HEK293 (cell line): ENCODE results near the gene IL20RA.

ENCODE experiments used
- FEZF1 ChIP-seq: fragments of 450-650 bp; formaldehyde crosslinking; IDR thresholded peaks from 2 replicates; pipeline ENCODE4 v1.5.1; 2016; ENCODE audit warnings: missing biosample characterization, missing genetic modification characterization
- GLI4 ChIP-seq: fragments of 450-650 bp; formaldehyde crosslinking; IDR thresholded peaks from 2 replicates; pipeline ENCODE4 v1.5.1; 2016; ENCODE audit warnings: missing biosample characterization, missing genetic modification characterization
- GLIS1 ChIP-seq: fragments of 450-650 bp; formaldehyde crosslinking; IDR thresholded peaks from 2 replicates; pipeline ENCODE4 v1.5.1; 2016; ENCODE audit warnings: missing biosample characterization, missing genetic modification characterization
- KLF1 ChIP-seq: fragments of 450-650 bp; formaldehyde crosslinking; IDR thresholded peaks from 2 replicates; pipeline ENCODE4 v1.5.1; 2016; ENCODE audit warnings: missing biosample characterization, missing genetic modification characterization
- MEIS1 ChIP-seq: sonication (generic); formaldehyde crosslinking; IDR thresholded peaks from 2 replicates; pipeline ENCODE4 v1.8.1; 2022; ENCODE audit warnings: missing genetic modification reagents, mild to moderate bottlenecking, borderline replicate concordance
- OSR2 ChIP-seq: fragments of 450-650 bp; formaldehyde crosslinking; IDR thresholded peaks from 2 replicates; pipeline ENCODE4 v1.5.1; 2016; ENCODE audit warnings: missing biosample characterization, missing genetic modification characterization
- REPIN1 ChIP-seq: fragments of 450-650 bp; formaldehyde crosslinking; IDR thresholded peaks from 2 replicates; pipeline ENCODE4 v1.5.1; 2017; ENCODE audit warnings: missing biosample characterization, missing genetic modification characterization, low read depth
- SP7 ChIP-seq: fragments of 450-650 bp; formaldehyde crosslinking; IDR thresholded peaks from 2 replicates; pipeline ENCODE4 v1.5.1; 2016; ENCODE audit warnings: missing biosample characterization, missing genetic modification characterization
- ZBTB17 ChIP-seq: fragments of 450-650 bp; formaldehyde crosslinking; IDR thresholded peaks from 2 replicates; pipeline ENCODE4 v1.5.1; 2016; ENCODE audit warnings: missing biosample characterization, missing genetic modification characterization
- ZBTB7A ChIP-seq: fragments of 450-650 bp; formaldehyde crosslinking; IDR thresholded peaks from 2 replicates; pipeline ENCODE4 v1.5.1; 2016; ENCODE audit warnings: low read depth, missing biosample characterization, missing genetic modification characterization
- ZEB2 ChIP-seq: fragments of 450-650 bp; formaldehyde crosslinking; IDR thresholded peaks from 2 replicates; pipeline ENCODE4 v1.5.1; 2016; ENCODE audit warnings: missing biosample characterization, missing genetic modification characterization
- ZFP41 ChIP-seq: fragments of 450-650 bp; formaldehyde crosslinking; IDR thresholded peaks from 2 replicates; pipeline ENCODE4 v1.5.1; 2016; ENCODE audit warnings: missing biosample characterization, missing genetic modification characterization, borderline replicate concordance
- ZNF121 ChIP-seq: fragments of 450-650 bp; formaldehyde crosslinking; IDR thresholded peaks from 2 replicates; pipeline ENCODE4 v1.5.1; 2016; ENCODE audit warnings: missing biosample characterization, missing genetic modification characterization
- ZNF146 ChIP-seq: fragments of 450-650 bp; formaldehyde crosslinking; IDR thresholded peaks from 2 replicates; pipeline ENCODE4 v1.5.1; 2016; ENCODE audit warnings: missing biosample characterization, missing genetic modification characterization
- ZNF169 ChIP-seq: fragments of 450-650 bp; formaldehyde crosslinking; IDR thresholded peaks from 2 replicates; pipeline ENCODE4 v1.5.1; 2016; ENCODE audit warnings: missing biosample characterization, missing genetic modification characterization
- ZNF175 ChIP-seq: fragments of 450-650 bp; formaldehyde crosslinking; IDR thresholded peaks from 2 replicates; pipeline ENCODE4 v1.5.1; 2016; ENCODE audit warnings: missing biosample characterization, missing genetic modification characterization
- ZNF184 ChIP-seq: fragments of 450-650 bp; IDR thresholded peaks from 2 replicates; pipeline ENCODE4 v1.5.1; 2018; ENCODE audit warnings: missing biosample characterization, mild to moderate bottlenecking, missing genetic modification characterization
- ZNF202 ChIP-seq: fragments of 450-650 bp; formaldehyde crosslinking; IDR thresholded peaks from 2 replicates; pipeline ENCODE4 v1.5.1; 2016; ENCODE audit warnings: missing biosample characterization, missing genetic modification characterization, borderline replicate concordance
- ZNF266 ChIP-seq: fragments of 450-650 bp; formaldehyde crosslinking; IDR thresholded peaks from 2 replicates; pipeline ENCODE4 v1.5.1; 2016; ENCODE audit warnings: missing biosample characterization, missing genetic modification characterization, low read depth
- ZNF311 ChIP-seq: fragments of 450-650 bp; formaldehyde crosslinking; IDR thresholded peaks from 2 replicates; pipeline ENCODE4 v1.5.1; 2017; ENCODE audit warnings: missing biosample characterization, missing genetic modification characterization, borderline replicate concordance
- ZNF426 ChIP-seq: fragments of 450-650 bp; formaldehyde crosslinking; IDR thresholded peaks from 2 replicates; pipeline ENCODE4 v1.5.1; 2017; ENCODE audit warnings: missing biosample characterization, missing genetic modification characterization, mild to moderate bottlenecking, inconsistent platforms, moderate library complexity
- ZNF473 ChIP-seq: fragments of 450-650 bp; formaldehyde crosslinking; IDR thresholded peaks from 2 replicates; pipeline ENCODE4 v1.5.1; 2017; ENCODE audit warnings: missing biosample characterization, missing genetic modification characterization
- ZNF549 ChIP-seq: fragments of 450-650 bp; IDR thresholded peaks from 2 replicates; pipeline ENCODE4 v1.5.1; 2018; ENCODE audit warnings: missing biosample characterization, missing genetic modification characterization, mild to moderate bottlenecking, inconsistent platforms, moderate library complexity
- ZNF600 ChIP-seq: fragments of 450-650 bp; formaldehyde crosslinking; IDR thresholded peaks from 2 replicates; pipeline ENCODE4 v1.5.1; 2016; ENCODE audit warnings: missing biosample characterization, missing genetic modification characterization
- ZNF785 ChIP-seq: fragments of 450-650 bp; formaldehyde crosslinking; IDR thresholded peaks from 2 replicates; pipeline ENCODE4 v1.5.1; 2016; ENCODE audit warnings: missing biosample characterization, missing genetic modification characterization
- ZSCAN23 ChIP-seq: fragments of 450-650 bp; formaldehyde crosslinking; IDR thresholded peaks from 2 replicates; pipeline ENCODE4 v1.5.1; 2016; ENCODE audit warnings: missing biosample characterization, missing genetic modification characterization
- TF ChIP-seq, protein P1 (sequence below): fragments of 450-650 bp; formaldehyde crosslinking; IDR thresholded peaks from 2 replicates; pipeline ENCODE4 v1.5.0; 2017; ENCODE audit warnings: missing biosample characterization, missing genetic modification characterization, borderline replicate concordance
- TF ChIP-seq, protein P2 (sequence below): fragments of 450-650 bp; formaldehyde crosslinking; IDR thresholded peaks from 2 replicates; pipeline ENCODE4 v1.5.1; 2016; ENCODE audit warnings: missing biosample characterization, missing genetic modification characterization
- TF ChIP-seq, protein P3 (sequence below): fragments of 450-650 bp; formaldehyde crosslinking; IDR thresholded peaks from 2 replicates; pipeline ENCODE4 v1.5.1; 2016; ENCODE audit warnings: missing biosample characterization, missing genetic modification characterization
- TF ChIP-seq, protein P4 (sequence below): fragments of 450-650 bp; formaldehyde crosslinking; IDR thresholded peaks from 2 replicates; pipeline ENCODE4 v1.5.1; 2016; ENCODE audit warnings: missing biosample characterization, missing genetic modification characterization
- TF ChIP-seq, protein P5 (sequence below): fragments of 450-650 bp; formaldehyde crosslinking; IDR thresholded peaks from 2 replicates; pipeline ENCODE4 v1.5.1; 2016; ENCODE audit warnings: missing biosample characterization, missing genetic modification characterization

Gene IL20RA

DNA sequence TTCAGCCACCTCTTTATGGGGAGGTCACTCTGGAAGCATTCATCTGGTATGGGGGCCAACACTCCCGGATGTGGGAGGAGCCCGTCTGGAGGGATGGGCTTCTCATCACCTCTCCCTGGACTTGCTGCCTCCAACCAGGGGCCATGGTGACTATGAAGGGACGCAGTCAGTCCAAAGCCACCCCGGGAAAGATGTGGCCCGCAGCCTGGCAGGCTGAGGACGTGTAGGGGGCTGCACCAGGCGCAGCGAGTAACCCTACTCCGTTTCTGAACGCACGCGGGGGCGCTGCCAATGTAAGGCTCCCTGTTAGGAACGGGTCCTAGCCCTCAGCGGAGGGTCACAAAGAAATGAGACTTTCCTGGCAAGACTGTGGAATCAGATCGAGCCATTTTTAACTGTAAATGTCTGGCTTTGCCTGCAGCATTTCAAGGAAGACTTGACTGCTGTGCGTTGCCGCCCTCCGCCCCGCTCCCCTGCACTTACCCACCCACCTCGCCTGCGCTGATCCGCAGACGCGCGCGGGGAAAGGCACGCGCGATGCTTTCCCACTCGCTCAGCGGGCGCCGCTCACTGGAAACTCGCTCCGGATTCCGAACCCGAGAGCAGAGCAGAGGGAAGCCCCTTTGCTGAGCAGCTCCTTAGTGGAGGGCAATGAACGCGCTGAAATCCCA is 55.1 kb downstream of the IL20RA start (continued):
- TF ChIP-seq ZNF121 (tag by site-specific recombination) (no peak), SP7 (tag by site-specific recombination) (0 out of 2 replicates have a peak, but pooled peaks have one; percentile 25), ZNF202 (no peak), ZNF184 (tag by site-specific recombination) (no peak), FEZF1 (tag by site-specific recombination) (no peak), ZFP41 (tag by site-specific recombination) (no peak), ZBTB7A (no peak), ZSCAN23 (tag by site-specific recombination) (no peak), ZNF266 (tag by site-specific recombination) (no peak), ZEB2 (no peak; the same call in 1 of the 2 replicates), MEIS1 (no peak), ZBTB17 (tag by site-specific recombination) (peak; percentile 80), ZNF473 (no peak), ZNF175 (no peak), KLF1 (tag by site-specific recombination) (no peak), GLI4 (no peak), ZNF311 (tag by site-specific recombination) (no peak), ZNF169 (tag by site-specific recombination) (no peak), GLIS1 (tag by site-specific recombination) (no peak), ZNF600 (tag by site-specific recombination) (peak; percentile 68; the same call in 1 of the 2 replicates), ZNF785 (no peak), OSR2 (tag by site-specific recombination) (no peak), ZNF426 (tag by site-specific recombination) (no peak), ZNF146 (tag by site-specific recombination) (no peak), REPIN1 (no peak), ZNF549 (tag by site-specific recombination) (no peak)
- TF ChIP-seq, protein P1, sequence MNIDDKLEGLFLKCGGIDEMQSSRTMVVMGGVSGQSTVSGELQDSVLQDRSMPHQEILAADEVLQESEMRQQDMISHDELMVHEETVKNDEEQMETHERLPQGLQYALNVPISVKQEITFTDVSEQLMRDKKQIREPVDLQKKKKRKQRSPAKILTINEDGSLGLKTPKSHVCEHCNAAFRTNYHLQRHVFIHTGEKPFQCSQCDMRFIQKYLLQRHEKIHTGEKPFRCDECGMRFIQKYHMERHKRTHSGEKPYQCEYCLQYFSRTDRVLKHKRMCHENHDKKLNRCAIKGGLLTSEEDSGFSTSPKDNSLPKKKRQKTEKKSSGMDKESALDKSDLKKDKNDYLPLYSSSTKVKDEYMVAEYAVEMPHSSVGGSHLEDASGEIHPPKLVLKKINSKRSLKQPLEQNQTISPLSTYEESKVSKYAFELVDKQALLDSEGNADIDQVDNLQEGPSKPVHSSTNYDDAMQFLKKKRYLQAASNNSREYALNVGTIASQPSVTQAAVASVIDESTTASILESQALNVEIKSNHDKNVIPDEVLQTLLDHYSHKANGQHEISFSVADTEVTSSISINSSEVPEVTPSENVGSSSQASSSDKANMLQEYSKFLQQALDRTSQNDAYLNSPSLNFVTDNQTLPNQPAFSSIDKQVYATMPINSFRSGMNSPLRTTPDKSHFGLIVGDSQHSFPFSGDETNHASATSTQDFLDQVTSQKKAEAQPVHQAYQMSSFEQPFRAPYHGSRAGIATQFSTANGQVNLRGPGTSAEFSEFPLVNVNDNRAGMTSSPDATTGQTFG (tag by site-specific recombination), result no peak
- TF ChIP-seq, protein P2, sequence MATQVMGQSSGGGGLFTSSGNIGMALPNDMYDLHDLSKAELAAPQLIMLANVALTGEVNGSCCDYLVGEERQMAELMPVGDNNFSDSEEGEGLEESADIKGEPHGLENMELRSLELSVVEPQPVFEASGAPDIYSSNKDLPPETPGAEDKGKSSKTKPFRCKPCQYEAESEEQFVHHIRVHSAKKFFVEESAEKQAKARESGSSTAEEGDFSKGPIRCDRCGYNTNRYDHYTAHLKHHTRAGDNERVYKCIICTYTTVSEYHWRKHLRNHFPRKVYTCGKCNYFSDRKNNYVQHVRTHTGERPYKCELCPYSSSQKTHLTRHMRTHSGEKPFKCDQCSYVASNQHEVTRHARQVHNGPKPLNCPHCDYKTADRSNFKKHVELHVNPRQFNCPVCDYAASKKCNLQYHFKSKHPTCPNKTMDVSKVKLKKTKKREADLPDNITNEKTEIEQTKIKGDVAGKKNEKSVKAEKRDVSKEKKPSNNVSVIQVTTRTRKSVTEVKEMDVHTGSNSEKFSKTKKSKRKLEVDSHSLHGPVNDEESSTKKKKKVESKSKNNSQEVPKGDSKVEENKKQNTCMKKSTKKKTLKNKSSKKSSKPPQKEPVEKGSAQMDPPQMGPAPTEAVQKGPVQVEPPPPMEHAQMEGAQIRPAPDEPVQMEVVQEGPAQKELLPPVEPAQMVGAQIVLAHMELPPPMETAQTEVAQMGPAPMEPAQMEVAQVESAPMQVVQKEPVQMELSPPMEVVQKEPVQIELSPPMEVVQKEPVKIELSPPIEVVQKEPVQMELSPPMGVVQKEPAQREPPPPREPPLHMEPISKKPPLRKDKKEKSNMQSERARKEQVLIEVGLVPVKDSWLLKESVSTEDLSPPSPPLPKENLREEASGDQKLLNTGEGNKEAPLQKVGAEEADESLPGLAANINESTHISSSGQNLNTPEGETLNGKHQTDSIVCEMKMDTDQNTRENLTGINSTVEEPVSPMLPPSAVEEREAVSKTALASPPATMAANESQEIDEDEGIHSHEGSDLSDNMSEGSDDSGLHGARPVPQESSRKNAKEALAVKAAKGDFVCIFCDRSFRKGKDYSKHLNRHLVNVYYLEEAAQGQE (tag by site-specific recombination), result peak; percentile 25; the same call in 1 of the 2 replicates
- TF ChIP-seq, protein P3, sequence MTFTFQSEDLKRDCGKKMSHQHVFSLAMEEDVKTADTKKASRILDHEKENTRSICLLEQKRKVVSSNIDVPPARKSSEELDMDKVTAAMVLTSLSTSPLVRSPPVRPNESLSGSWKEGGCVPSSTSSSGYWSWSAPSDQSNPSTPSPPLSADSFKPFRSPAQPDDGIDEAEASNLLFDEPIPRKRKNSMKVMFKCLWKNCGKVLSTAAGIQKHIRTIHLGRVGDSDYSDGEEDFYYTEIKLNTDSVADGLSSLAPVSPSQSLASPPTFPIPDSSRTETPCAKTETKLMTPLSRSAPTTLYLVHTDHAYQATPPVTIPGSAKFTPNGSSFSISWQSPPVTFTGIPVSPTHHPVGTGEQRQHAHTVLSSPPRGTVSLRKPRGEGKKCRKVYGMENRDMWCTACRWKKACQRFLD (tag by site-specific recombination), result no peak
- TF ChIP-seq, protein P4, sequence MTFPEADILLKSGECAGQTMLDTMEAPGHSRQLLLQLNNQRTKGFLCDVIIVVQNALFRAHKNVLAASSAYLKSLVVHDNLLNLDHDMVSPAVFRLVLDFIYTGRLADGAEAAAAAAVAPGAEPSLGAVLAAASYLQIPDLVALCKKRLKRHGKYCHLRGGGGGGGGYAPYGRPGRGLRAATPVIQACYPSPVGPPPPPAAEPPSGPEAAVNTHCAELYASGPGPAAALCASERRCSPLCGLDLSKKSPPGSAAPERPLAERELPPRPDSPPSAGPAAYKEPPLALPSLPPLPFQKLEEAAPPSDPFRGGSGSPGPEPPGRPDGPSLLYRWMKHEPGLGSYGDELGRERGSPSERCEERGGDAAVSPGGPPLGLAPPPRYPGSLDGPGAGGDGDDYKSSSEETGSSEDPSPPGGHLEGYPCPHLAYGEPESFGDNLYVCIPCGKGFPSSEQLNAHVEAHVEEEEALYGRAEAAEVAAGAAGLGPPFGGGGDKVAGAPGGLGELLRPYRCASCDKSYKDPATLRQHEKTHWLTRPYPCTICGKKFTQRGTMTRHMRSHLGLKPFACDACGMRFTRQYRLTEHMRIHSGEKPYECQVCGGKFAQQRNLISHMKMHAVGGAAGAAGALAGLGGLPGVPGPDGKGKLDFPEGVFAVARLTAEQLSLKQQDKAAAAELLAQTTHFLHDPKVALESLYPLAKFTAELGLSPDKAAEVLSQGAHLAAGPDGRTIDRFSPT (tag by site-specific recombination), result no peak
- TF ChIP-seq, protein P5, sequence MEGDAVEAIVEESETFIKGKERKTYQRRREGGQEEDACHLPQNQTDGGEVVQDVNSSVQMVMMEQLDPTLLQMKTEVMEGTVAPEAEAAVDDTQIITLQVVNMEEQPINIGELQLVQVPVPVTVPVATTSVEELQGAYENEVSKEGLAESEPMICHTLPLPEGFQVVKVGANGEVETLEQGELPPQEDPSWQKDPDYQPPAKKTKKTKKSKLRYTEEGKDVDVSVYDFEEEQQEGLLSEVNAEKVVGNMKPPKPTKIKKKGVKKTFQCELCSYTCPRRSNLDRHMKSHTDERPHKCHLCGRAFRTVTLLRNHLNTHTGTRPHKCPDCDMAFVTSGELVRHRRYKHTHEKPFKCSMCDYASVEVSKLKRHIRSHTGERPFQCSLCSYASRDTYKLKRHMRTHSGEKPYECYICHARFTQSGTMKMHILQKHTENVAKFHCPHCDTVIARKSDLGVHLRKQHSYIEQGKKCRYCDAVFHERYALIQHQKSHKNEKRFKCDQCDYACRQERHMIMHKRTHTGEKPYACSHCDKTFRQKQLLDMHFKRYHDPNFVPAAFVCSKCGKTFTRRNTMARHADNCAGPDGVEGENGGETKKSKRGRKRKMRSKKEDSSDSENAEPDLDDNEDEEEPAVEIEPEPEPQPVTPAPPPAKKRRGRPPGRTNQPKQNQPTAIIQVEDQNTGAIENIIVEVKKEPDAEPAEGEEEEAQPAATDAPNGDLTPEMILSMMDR (tag by site-specific recombination), result peak; percentile 25; the same call in 1 of the 2 replicates
